ENCODE data around the gene B4GALT4. TPM values are rescaled to one million over a fixed set of nuclear protein-coding genes. Genes with fewer than 3 reads are reported as not detected.
A peak's percentile ranks its signal among the peaks of the same experiment; 100 is the strongest.

B4GALT4 gene
- total and polyA plus RNA-seq, 2 experiments from 2014 or later: 36.3 to 51.0 TPM

GRCh38 chr3:119211193-119211592, 29.5 kb downstream of the B4GALT4 start:
- no peak for TF ChIP-seq CTCF (IDR thresholded peaks at IDR 0.05; ENCODE audit: low read depth, low read length)
- Histone ChIP-seq H3K9me3 (ENCODE audit: low read depth) (no peaks in the 10 kb centered on the region), H3K27ac (peak overlapping the region; percentile 38), H3K36me3 (peaks cover 30% of the 10 kb centered on the region), H3K4me3 (no peak overlapping the region), H3K4me1 (ENCODE audit: low read depth) (peaks cover 21% of the 10 kb centered on the region), H3K27me3 (no peaks in the 10 kb centered on the region)
- DNase-seq (ENCODE audit: low read depth in 1 of 2, low spot score in 1 of 2): peak in 1 of 2 donors; percentile 55

GRCh38 chr3:119207512-119207875, 33.2 kb downstream of the B4GALT4 start:
- Histone ChIP-seq H3K27me3 (no peaks in the 10 kb centered on the region), H3K27ac (peak overlapping the region; percentile 65), H3K4me3 (no peak overlapping the region), H3K9me3 (ENCODE audit: low read depth) (no peaks in the 10 kb centered on the region), H3K4me1 (ENCODE audit: low read depth) (peaks cover 22% of the 10 kb centered on the region), H3K36me3 (peaks cover 6% of the 10 kb centered on the region)
- TF ChIP-seq CTCF (IDR thresholded peaks at IDR 0.05; ENCODE audit: low read depth, low read length): no peak
- DNase-seq (ENCODE audit: low read depth in 1 of 2, low spot score in 1 of 2): no peak

- no peak for TF ChIP-seq CTCF (IDR thresholded peaks at IDR 0.05; ENCODE audit: low read depth, low read length)
- peak overlapping the region; percentile 65 for H3K27ac ChIP-seq
- peak in 1 of 2 donors; percentile 8 for DNase-seq (ENCODE audit: low read depth in 1 of 2, low spot score in 1 of 2)
- H3K4me1 ChIP-seq (ENCODE audit: low read depth): peaks cover 18% of the 10 kb centered on the region
- H3K9me3 ChIP-seq (ENCODE audit: low read depth): no peaks in the 10 kb centered on the region
- H3K4me3 ChIP-seq: no peak overlapping the region
- H3K36me3 ChIP-seq: peaks cover 3% of the 10 kb centered on the region
- H3K27me3 ChIP-seq: no peaks in the 10 kb centered on the region
Observed at GRCh38 chr3:119206611-119207511, 33.8 kb downstream of the B4GALT4 start.

- H3K4me1 ChIP-seq (ENCODE audit: low read depth): peaks cover 14% of the 10 kb centered on the region
- no peaks in the 10 kb centered on the region for H3K9me3 ChIP-seq (ENCODE audit: low read depth)
- TF ChIP-seq CTCF (IDR thresholded peaks at IDR 0.05; ENCODE audit: low read depth, low read length): no peak
- H3K36me3 ChIP-seq: peaks cover 3% of the 10 kb centered on the region
- no peaks in the 10 kb centered on the region for H3K27me3 ChIP-seq
- H3K4me3 ChIP-seq: no peak overlapping the region
- H3K27ac ChIP-seq: no peak overlapping the region
- DNase-seq (ENCODE audit: low read depth in 1 of 2, low spot score in 1 of 2): no peak
Observed at GRCh38 chr3:119205685-119206084, 35.0 kb downstream of the B4GALT4 start.

GRCh38 chr3:119205209-119205608, 35.5 kb downstream of the B4GALT4 start:
- no peaks in the 10 kb centered on the region for H3K27me3 ChIP-seq
- H3K9me3 ChIP-seq (ENCODE audit: low read depth): no peaks in the 10 kb centered on the region
- peaks cover 3% of the 10 kb centered on the region for H3K36me3 ChIP-seq
- no peak overlapping the region for H3K27ac ChIP-seq
- peaks cover 14% of the 10 kb centered on the region for H3K4me1 ChIP-seq (ENCODE audit: low read depth)
- no peak for TF ChIP-seq CTCF (IDR thresholded peaks at IDR 0.05; ENCODE audit: low read depth, low read length)
- no peak for DNase-seq (ENCODE audit: low read depth in 1 of 2, low spot score in 1 of 2)
- no peak overlapping the region for H3K4me3 ChIP-seq

Measured in cardiac muscle cell (in vitro differentiated cells and primary cell).